ENCODE results near the gene SH3BGRL2.

SH3BGRL2 gene

GRCh38 chr6:79630883-79631692 lies at the start of gene SH3BGRL2:
Gene SH3BGRL2, plus strand, starts transcription at chr6:79631329. Its CDS starts 133 bp downstream, at chr6:79631462.
- in situ Hi-C loops (cut with HindIII; ENCODE audit: low pct_ligation_motif_present, low pct_unique_long_range_greater_than_20kb, low sequenced_read_pairs) = no loop called here

GRCh38 chr6:79584332-79584731 lies 46.8 kb upstream of the SH3BGRL2 start:
- no peak for DNase-seq
- in situ Hi-C loops (cut with HindIII; ENCODE audit: low pct_ligation_motif_present, low pct_unique_long_range_greater_than_20kb, low sequenced_read_pairs) = no loop called here

More at GRCh38 chr6:79630883-79631692, at the start of gene SH3BGRL2:
- DNase-seq = peak; percentile 71

GRCh38 chr6:79586548-79586947 lies 44.6 kb upstream of the SH3BGRL2 start:
- peak; percentile 56 for DNase-seq
- in situ Hi-C loops (cut with HindIII; ENCODE audit: low pct_ligation_motif_present, low pct_unique_long_range_greater_than_20kb, low sequenced_read_pairs) = no loop called here

- DNase-seq = no peak
- in situ Hi-C loops (cut with HindIII; ENCODE audit: low pct_ligation_motif_present, low pct_unique_long_range_greater_than_20kb, low sequenced_read_pairs) = no loop called here
Measured at GRCh38 chr6:79589701-79590100, 41.4 kb upstream of the SH3BGRL2 start.

GRCh38 chr6:79597155-79597554 lies 34.0 kb upstream of the SH3BGRL2 start:
- DNase-seq = no peak
- in situ Hi-C loops (cut with HindIII; ENCODE audit: low pct_ligation_motif_present, low pct_unique_long_range_greater_than_20kb, low sequenced_read_pairs) = no loop called here

- DNase-seq = no peak
- in situ Hi-C loops (cut with HindIII; ENCODE audit: low pct_ligation_motif_present, low pct_unique_long_range_greater_than_20kb, low sequenced_read_pairs) = no loop called here
Measured at GRCh38 chr6:79598012-79598411, 33.1 kb upstream of the SH3BGRL2 start.

- no peak for DNase-seq
- in situ Hi-C loops (cut with HindIII; ENCODE audit: low pct_ligation_motif_present, low pct_unique_long_range_greater_than_20kb, low sequenced_read_pairs) = no loop called here
Measured at GRCh38 chr6:79599725-79600259, 31.3 kb upstream of the SH3BGRL2 start.

GRCh38 chr6:79600313-79600712 lies 30.8 kb upstream of the SH3BGRL2 start:
- in situ Hi-C loops (cut with HindIII; ENCODE audit: low pct_ligation_motif_present, low pct_unique_long_range_greater_than_20kb, low sequenced_read_pairs) = no loop called here
- DNase-seq = no peak

- no peak for DNase-seq
- in situ Hi-C loops (cut with HindIII; ENCODE audit: low pct_ligation_motif_present, low pct_unique_long_range_greater_than_20kb, low sequenced_read_pairs) = no loop called here
Measured at GRCh38 chr6:79600812-79601609, 30.1 kb upstream of the SH3BGRL2 start.

GRCh38 chr6:79602859-79603258 lies 28.3 kb upstream of the SH3BGRL2 start:
- in situ Hi-C loops (cut with HindIII; ENCODE audit: low pct_ligation_motif_present, low pct_unique_long_range_greater_than_20kb, low sequenced_read_pairs) = no loop called here
- no peak for DNase-seq

- peak; percentile 63 for DNase-seq
- in situ Hi-C loops (cut with HindIII; ENCODE audit: low pct_ligation_motif_present, low pct_unique_long_range_greater_than_20kb, low sequenced_read_pairs) = no loop called here
Measured at GRCh38 chr6:79604583-79605037, 26.5 kb upstream of the SH3BGRL2 start.

- no peak for DNase-seq
- in situ Hi-C loops (cut with HindIII; ENCODE audit: low pct_ligation_motif_present, low pct_unique_long_range_greater_than_20kb, low sequenced_read_pairs) = no loop called here
Measured at GRCh38 chr6:79605061-79605460, 26.1 kb upstream of the SH3BGRL2 start.

- in situ Hi-C loops (cut with HindIII; ENCODE audit: low pct_ligation_motif_present, low pct_unique_long_range_greater_than_20kb, low sequenced_read_pairs) = no loop called here
- peak; percentile 10 for DNase-seq
Measured at GRCh38 chr6:79605968-79606764, 25.0 kb upstream of the SH3BGRL2 start.

- DNase-seq = no peak
Measured at GRCh38 chr6:79607000-79607399, 24.1 kb upstream of the SH3BGRL2 start.

GRCh38 chr6:79608334-79609224 lies 22.6 kb upstream of the SH3BGRL2 start:
- DNase-seq = no peak
- in situ Hi-C loops (cut with HindIII; ENCODE audit: low pct_ligation_motif_present, low pct_unique_long_range_greater_than_20kb, low sequenced_read_pairs) = no loop called here

More at GRCh38 chr6:79607000-79607399, 24.1 kb upstream of the SH3BGRL2 start:
- in situ Hi-C loops (cut with HindIII; ENCODE audit: low pct_ligation_motif_present, low pct_unique_long_range_greater_than_20kb, low sequenced_read_pairs) = no loop called here

- DNase-seq = no peak
- in situ Hi-C loops (cut with HindIII; ENCODE audit: low pct_ligation_motif_present, low pct_unique_long_range_greater_than_20kb, low sequenced_read_pairs) = no loop called here
Measured at GRCh38 chr6:79609225-79609595, 21.9 kb upstream of the SH3BGRL2 start.

GRCh38 chr6:79610306-79611009 lies 20.7 kb upstream of the SH3BGRL2 start:
- in situ Hi-C loops (cut with HindIII; ENCODE audit: low pct_ligation_motif_present, low pct_unique_long_range_greater_than_20kb, low sequenced_read_pairs) = no loop called here
- no peak for DNase-seq
